ENCODE measurements around the gene TMEM59.
"Not testable (repeated sequence)": the region's sequence is repeated elsewhere in the genome, so short reads cannot be mapped to it uniquely, and the experiment has no call there.

TMEM59 gene

DNA sequence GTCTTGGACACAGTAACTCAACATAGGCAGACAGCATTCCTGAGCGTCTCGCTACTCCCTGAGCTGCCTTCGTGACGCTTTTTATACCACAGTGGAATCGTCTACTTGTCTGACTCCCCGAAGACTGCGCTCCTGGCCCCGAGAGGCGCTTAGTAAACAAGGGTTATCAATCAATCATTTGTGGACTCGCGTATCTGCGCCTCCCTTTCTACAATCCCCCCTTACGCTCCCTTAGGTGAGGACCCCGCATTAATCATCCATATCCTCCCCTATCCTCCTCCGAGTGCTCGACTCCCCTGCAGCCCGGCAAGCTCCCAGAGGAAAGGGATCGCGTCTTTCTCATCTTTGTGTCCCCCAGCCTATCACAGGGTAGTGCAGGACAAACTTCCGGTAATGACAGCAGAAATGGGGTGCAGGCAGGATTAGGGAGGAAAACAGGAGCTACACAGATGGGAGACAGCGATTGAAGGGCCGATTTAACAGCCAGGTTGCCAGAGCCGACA lies 522 bp downstream of the TMEM59 start:
- DNase-seq, result peak; percentile 16

DNA sequence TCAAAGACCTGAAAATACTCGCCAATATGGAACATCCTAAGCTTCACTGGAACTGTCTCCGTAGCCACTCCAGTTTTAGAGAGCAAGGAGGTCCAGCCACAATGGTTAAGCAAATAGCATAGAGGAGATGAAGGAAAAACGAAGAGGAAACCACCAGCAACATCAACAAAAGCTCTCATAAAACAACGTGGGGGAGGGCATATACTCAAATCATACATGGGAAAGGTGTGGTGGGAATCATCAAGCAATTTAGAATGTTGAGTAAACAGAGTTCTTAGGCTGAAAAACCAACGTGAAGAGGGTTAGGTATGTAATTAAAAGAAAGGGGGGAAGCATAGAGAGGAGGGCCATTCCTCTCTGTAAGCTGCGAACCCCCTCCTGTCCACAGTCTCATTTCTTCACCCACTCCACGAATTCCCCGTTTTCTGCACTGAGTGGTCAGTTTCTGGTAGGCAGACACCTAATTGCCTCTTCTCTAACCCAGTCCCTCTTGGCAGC lies 1.0 kb downstream of the TMEM59 start:
- no peak for DNase-seq

- DNase-seq, result not testable (repeated sequence)
Observed at GRCh38 chr1:54050435-54050834, 2.6 kb downstream of the TMEM59 start.

DNA sequence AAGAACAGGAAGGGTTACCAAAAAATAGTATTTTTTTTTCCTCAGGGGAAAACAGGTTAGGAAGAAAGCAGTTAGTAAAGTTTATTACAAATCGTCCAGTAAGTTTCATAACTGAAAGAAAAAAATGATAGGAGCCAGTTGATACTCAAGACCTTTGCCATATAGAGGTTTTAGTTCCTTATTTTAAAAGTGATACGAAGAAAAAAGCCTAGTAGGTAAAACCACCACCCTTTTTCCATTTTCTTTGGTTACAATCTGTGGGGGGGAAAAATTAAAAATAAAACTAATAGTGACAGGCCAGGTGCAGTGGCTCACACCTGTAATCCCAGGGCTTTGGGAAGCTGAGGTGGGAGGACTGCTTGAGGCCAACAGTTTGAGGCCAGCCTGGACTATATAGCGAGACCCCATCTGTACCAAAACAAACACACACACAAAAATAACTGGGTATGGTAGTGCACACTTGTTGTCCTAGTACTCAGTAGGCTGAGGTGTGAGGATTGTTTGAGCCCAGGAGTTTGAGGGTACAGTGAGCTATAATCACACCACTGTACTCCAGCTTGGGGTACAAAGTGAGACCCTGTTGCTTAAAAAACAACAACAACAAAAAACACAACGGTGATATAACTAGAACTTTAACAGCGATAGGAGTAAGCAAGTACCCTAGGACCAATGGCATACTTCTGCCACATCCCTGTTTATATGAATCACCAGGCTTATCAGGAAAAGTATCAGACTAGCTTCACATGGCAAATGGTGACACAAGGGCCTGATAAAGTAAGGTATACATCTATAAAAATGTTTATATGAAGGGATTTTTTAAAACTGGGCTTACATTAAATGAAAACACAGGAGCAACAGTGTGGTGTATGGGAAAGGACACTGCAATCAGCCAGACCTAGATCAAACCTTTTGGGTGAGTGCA lies 5.4 kb downstream of the TMEM59 start:
- DNase-seq, result no peak

DNA sequence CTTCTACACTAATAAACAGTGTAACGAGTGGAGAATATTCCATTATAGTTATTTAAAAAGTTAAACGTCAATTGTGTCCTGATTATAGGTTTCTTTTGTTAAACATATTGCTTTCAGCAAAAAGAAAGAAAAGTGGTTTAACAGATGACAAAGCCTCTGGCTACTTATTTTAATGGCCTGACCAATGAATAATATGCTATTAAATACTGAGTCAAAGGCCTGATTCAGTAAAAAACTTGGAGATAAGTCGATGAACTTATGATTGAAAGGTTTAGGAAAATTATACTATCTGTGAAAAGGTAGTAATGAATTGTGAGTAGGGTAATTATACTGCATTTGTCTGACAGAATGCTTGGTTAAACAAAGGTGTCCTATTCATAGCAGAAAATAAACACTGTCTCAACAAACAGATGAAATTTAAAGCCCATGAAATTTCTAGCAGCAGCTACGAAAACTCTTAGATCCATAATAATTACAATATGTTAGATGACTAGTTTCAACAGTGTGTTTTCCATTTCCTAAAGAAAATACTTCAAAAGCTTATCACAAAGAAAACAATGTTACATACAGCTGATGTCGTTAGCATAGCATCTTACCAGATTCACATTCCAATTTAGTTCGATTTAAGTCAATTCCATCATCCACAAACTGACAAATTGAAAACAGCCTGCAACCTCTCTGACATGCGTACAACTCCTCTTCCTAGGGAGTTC lies 6.2 kb downstream of the TMEM59 start:
- DNase-seq, result no peak

DNA sequence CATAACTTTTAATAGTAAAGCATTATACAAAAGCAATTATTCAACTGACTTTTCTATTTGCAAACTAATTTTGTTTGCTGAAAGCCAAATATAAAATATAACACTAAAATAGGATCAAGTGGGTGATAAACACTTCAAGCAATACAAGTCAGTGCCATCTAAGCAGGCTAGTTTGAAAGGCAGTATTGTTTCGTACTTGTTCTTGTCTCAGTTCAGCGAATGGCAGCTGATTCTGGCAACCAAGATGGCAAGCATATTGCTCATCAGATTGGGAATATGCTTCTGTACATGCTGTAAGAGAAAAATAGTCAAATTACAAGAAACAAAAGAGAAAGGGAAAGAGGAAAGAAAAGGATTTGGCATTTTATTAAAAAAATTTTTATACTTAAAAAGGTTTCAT lies 7.5 kb downstream of the TMEM59 start:
- DNase-seq, result no peak

GRCh38 chr1:54041806-54042205 lies 11.2 kb downstream of the TMEM59 start:
- no peak for DNase-seq

DNA sequence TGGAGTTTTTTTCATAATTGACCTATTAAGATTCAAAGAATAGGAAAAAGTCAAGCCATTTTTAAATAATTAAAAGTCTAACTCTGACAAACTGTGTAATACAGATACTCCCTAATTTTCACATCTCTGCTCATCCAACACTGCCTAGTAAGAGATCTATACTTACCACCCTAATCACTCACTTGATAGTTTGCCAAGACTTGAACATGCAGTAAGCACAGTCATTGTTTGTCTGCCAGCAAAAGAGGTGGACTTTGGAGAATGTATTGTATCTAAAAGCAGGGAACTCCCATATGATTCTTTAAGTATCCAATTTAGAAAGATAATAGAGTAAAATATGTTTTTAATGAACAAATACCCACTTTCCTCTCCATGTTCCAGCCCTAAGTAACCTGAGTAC lies 15.5 kb downstream of the TMEM59 start:
- peak; percentile 12 for DNase-seq

DNA sequence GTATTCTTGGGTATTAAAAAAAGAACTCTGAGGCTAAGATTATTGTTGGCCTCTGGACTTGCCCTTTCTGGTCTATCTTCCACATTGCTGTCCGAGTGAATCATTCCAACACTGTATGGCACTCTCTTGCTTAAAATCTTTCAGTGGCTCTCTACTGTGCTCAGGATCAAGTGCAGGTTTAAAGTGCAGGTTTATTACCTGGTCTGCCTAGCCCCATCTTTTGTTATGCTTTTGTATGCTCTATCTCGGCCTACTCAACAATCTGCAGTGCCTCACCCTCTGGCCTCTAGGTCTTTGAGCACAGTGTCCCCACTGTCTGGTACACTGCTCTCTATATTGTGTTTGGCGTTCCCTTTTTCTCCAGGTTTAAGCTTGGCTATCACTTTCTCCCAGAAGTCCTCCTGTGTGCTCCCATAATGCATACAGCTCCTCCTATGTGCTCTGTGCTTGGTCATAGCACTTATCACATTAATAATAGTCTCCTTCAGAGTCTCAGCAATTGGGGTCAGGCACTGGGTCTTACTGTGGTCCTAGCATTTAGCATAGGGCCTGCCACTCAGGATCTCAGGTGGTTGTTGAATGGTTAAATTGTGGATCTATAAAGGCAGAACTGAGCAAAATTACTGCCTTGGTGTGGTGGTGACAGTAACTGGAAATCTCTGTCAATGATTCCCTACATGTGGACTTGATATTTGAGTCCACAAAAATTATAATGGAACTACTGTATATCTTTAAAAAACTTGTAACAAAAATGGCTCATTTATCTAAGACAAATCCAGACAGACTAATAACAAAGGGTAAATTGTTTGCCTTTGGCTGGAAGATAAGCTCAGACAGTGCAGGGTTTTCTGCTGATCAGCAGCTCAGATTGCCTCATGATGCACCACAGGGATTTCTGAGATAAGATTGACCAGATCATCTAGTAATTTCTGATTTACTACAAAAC lies 24.4 kb downstream of the TMEM59 start:
- DNase-seq, result no peak

GRCh38 chr1:54027848-54028247 lies 25.2 kb downstream of the TMEM59 start:
- peak; percentile 41 for DNase-seq

GRCh38 chr1:54024811-54025210 lies 28.2 kb downstream of the TMEM59 start:
- DNase-seq, result not testable (repeated sequence)

DNA sequence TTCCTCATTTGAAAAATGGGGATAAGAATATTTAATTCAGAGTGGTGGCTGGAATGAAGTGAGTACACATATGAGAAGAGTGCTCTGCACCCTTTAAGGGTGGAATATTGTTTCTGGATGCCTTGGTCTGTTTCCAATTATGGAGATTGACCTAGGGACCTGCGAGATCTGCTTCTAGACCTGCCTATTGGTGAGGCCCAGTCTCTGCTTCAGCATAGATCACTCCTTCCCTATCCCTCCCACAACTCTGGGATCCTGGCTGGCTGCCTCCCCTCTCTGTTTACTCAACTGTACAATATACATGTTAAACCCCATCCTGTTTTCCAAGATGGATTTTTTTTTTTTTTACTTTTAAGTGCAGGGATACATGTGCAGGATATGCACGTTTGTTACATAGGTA lies 28.6 kb downstream of the TMEM59 start:
- no peak for DNase-seq

GRCh38 chr1:54019562-54020176 lies 33.3 kb downstream of the TMEM59 start:
- not testable (repeated sequence) for DNase-seq

GRCh38 chr1:54018635-54019034 lies 34.4 kb downstream of the TMEM59 start:
- no peak for DNase-seq

- DNase-seq, result no peak
Observed at GRCh38 chr1:54017979-54018378, 35.0 kb downstream of the TMEM59 start, which contains the start of gene LDLRAD1. LDLRAD1 (minus strand) TSS chr1:54018186; CDS start chr1:54018112, 74 bp downstream.

GRCh38 chr1:54016343-54017282 lies 36.4 kb downstream of the TMEM59 start:
- DNase-seq, result peak; percentile 13

- no peak for DNase-seq
Observed at GRCh38 chr1:54014009-54014629, 38.9 kb downstream of the TMEM59 start.

- DNase-seq, result no peak
Observed at GRCh38 chr1:54013393-54014008, 39.5 kb downstream of the TMEM59 start.

DNA sequence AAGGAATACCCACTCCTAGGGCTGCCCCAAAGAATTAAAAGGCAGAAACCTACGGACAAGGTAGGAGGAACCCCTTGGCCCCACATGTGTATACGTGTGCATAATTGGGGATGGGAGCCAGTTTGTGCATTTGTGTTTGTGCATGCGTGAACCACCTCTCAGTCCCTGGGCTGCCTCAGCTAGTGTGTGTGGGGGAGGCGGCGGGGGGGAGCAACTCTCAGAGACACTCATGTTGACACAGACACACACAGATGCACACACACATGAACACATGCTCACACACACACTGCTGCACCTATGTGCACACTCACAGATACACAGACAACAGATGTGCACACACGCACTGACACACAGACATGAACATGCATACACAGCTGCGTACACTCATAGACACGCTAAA lies 40.1 kb downstream of the TMEM59 start:
- DNase-seq, result no peak

DNA sequence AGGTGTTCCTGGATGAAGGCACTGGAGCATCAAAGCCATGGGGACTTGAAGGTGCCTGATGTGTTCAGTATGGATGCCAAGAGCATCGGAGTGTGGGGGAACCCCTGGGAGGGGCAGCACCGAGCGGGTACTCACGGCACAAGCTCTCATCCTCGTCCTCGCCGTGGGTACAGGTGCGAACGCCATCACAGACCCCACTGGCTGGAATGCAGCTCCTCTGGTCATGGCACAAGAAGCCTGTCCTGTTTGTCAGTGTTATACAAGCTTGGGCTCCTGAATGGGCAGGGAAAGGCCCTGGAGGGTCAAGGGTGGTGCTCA lies 41.0 kb downstream of the TMEM59 start:
- DNase-seq, result no peak

All from COR-L47 (cell line).